ENCODE results near the gene LAMA2. TPM values are rescaled to one million over a fixed set of nuclear protein-coding genes. Genes with fewer than 3 reads are reported as not detected.

LAMA2 gene
- total RNA-seq, 1 donor from 2014 or later: 138 TPM

- intact Hi-C loops (cut with micrococcal nuclease): no loop called here
- DNase-seq: no peak
- peak; percentile 64 for ATAC-seq
Observed at GRCh38 chr6:129235167-129236000, 352.4 kb downstream of the LAMA2 start.

- intact Hi-C loops (cut with micrococcal nuclease): no loop called here
- DNase-seq (no peak), ATAC-seq (no peak)
Observed at GRCh38 chr6:129236001-129236517, 353.1 kb downstream of the LAMA2 start.

GRCh38 chr6:129238991-129239390, 356.1 kb downstream of the LAMA2 start:
- intact Hi-C loops (cut with micrococcal nuclease): no loop called here
- DNase-seq (no peak), ATAC-seq (no peak)

GRCh38 chr6:129239825-129240491, 357.0 kb downstream of the LAMA2 start:
- ATAC-seq (no peak), DNase-seq (no peak)
- intact Hi-C loops (cut with micrococcal nuclease): loop anchor here (10.0 kb wide), 2 partner anchors 105 to 515 kb away; no protein-coding TSS in a partner anchor

- ATAC-seq (no peak), DNase-seq (no peak)
- intact Hi-C loops (cut with micrococcal nuclease): loop anchor here (10.0 kb wide), 2 partner anchors 106 to 516 kb away; no protein-coding TSS in a partner anchor
Observed at GRCh38 chr6:129240492-129240853, 357.5 kb downstream of the LAMA2 start.

GRCh38 chr6:129242546-129242945, 359.6 kb downstream of the LAMA2 start:
- peak; percentile 35 for ATAC-seq
- intact Hi-C loops (cut with micrococcal nuclease): loop anchor here (10.0 kb wide), 2 partner anchors 108 to 518 kb away; no protein-coding TSS in a partner anchor
- no peak for DNase-seq

GRCh38 chr6:129243377-129243776, 360.4 kb downstream of the LAMA2 start:
- peak; percentile 75 for ATAC-seq
- no peak for DNase-seq
- intact Hi-C loops (cut with micrococcal nuclease): loop anchor here (10.0 kb wide), 2 partner anchors 109 to 519 kb away; no protein-coding TSS in a partner anchor

GRCh38 chr6:129248946-129249345, 366.0 kb downstream of the LAMA2 start:
- intact Hi-C loops (cut with micrococcal nuclease): loop anchor here (10.0 kb wide), 2 partner anchors 114 to 524 kb away; no protein-coding TSS in a partner anchor

GRCh38 chr6:129251669-129252376, 368.9 kb downstream of the LAMA2 start:
- DNase-seq (no peak), ATAC-seq (peak; percentile 54)
- intact Hi-C loops (cut with micrococcal nuclease): no loop called here

More at GRCh38 chr6:129248946-129249345, 366.0 kb downstream of the LAMA2 start:
- ATAC-seq (peak; percentile 75), DNase-seq (no peak)

- ATAC-seq (no peak), DNase-seq (no peak)
- intact Hi-C loops (cut with micrococcal nuclease): no loop called here
Observed at GRCh38 chr6:129252377-129253071, 369.6 kb downstream of the LAMA2 start.

- DNase-seq (no peak), ATAC-seq (no peak)
- intact Hi-C loops (cut with micrococcal nuclease): no loop called here
Observed at GRCh38 chr6:129253242-129253641, 370.3 kb downstream of the LAMA2 start.

GRCh38 chr6:129253727-129254126, 370.8 kb downstream of the LAMA2 start:
- intact Hi-C loops (cut with micrococcal nuclease): no loop called here
- no peak for DNase-seq
- no peak for ATAC-seq

- no peak for DNase-seq
- intact Hi-C loops (cut with micrococcal nuclease): no loop called here
- no peak for ATAC-seq
Observed at GRCh38 chr6:129257196-129257595, 374.3 kb downstream of the LAMA2 start.

GRCh38 chr6:129262661-129263060, 379.7 kb downstream of the LAMA2 start:
- DNase-seq (no peak), ATAC-seq (no peak)
- intact Hi-C loops (cut with micrococcal nuclease): no loop called here

- intact Hi-C loops (cut with micrococcal nuclease): no loop called here
- DNase-seq: no peak
- ATAC-seq: peak; percentile 20
Observed at GRCh38 chr6:129263176-129263575, 380.2 kb downstream of the LAMA2 start.

GRCh38 chr6:129264480-129265045, 381.6 kb downstream of the LAMA2 start:
- ATAC-seq (peak; percentile 50), DNase-seq (no peak)
- intact Hi-C loops (cut with micrococcal nuclease): no loop called here

GRCh38 chr6:129267028-129267427, 384.1 kb downstream of the LAMA2 start:
- intact Hi-C loops (cut with micrococcal nuclease): no loop called here
- DNase-seq (no peak), ATAC-seq (peak; percentile 34)

- intact Hi-C loops (cut with micrococcal nuclease): no loop called here
- ATAC-seq: no peak
- no peak for DNase-seq
Observed at GRCh38 chr6:129269076-129269475, 386.1 kb downstream of the LAMA2 start.

- DNase-seq: no peak
- intact Hi-C loops (cut with micrococcal nuclease): no loop called here
- ATAC-seq: no peak
Observed at GRCh38 chr6:129269891-129270290, 387.0 kb downstream of the LAMA2 start.
